A673 (cell line): ENCODE data around the gene SNX30. TPM values are rescaled to one million over a fixed set of nuclear protein-coding genes. Genes with fewer than 3 reads are reported as not detected.
A peak's percentile ranks its signal among the peaks of the same experiment; 100 is the strongest.

ENCODE experiments used
- BruUV-seq: library from RNA; stranded (reverse); fragments of 400-500 nt; replicated peaks from 2 replicates; lab custom pipeline; 2021; lab: Mats Ljungman, UMichigan
- CTCF ChIA-PET: fragments of 300-600 bp; sonication (Branson Sonifier 250); formaldehyde crosslinking; loops from one replicate; lab custom pipeline; 2022; ENCODE audit warnings: antibody characterized with exemption; lab: Charles Lee
- POLR2A ChIA-PET: fragments of 300-600 bp; sonication (Branson Sonifier 250); formaldehyde crosslinking; loops from one replicate; lab custom pipeline; 2022; ENCODE audit warnings: antibody characterized with exemption; ENCODE audit not compliant: low non-redundant PET; lab: Charles Lee
- DNase-seq: peaks from one replicate; pipeline ENCODE4 v3.0.0-alpha.2; 2015; ENCODE audit warnings: low spot score
- H3K27ac ChIP-seq: fragments of 200-600 bp; sonication (generic); 2 replicates; pipeline ENCODE4 v1.5.1; 2016; ENCODE audit warnings: mixed run types, low read depth, mild to moderate bottlenecking, mixed read lengths, antibody characterized with exemption, low read length; ENCODE audit not compliant: poor library complexity, severe bottlenecking
- H3K27me3 ChIP-seq: fragments of 200-600 bp; sonication (generic); replicated peaks from 2 replicates; pipeline ENCODE4 v1.6.1; 2017; ENCODE audit warnings: mixed run types, low read depth, mild to moderate bottlenecking, mixed read lengths, antibody characterized with exemption, low read length; ENCODE audit not compliant: insufficient read depth, poor library complexity
- H3K36me3 ChIP-seq: fragments of 200-600 bp; sonication (generic); 2 replicates; pipeline ENCODE4 v1.6.1; 2016; ENCODE audit warnings: mixed run types, mild to moderate bottlenecking, mixed read lengths, antibody characterized with exemption, low read length; ENCODE audit not compliant: insufficient read depth, poor library complexity, severe bottlenecking
- H3K4me1 ChIP-seq: fragments of 200-600 bp; sonication (generic); 2 replicates; pipeline ENCODE4 v1.6.1; 2017; ENCODE audit warnings: mixed run types, mild to moderate bottlenecking, mixed read lengths, antibody characterized with exemption, low read length; ENCODE audit not compliant: insufficient read depth, poor library complexity, severe bottlenecking
- H3K4me3 ChIP-seq: fragments of 200-600 bp; sonication (generic); 2 replicates; pipeline ENCODE4 v1.5.1; 2016; ENCODE audit warnings: low read depth, mixed run types, mild to moderate bottlenecking, mixed read lengths, low read length; ENCODE audit not compliant: poor library complexity, severe bottlenecking
- H3K9me3 ChIP-seq: fragments of 200-600 bp; sonication (generic); 2 replicates; pipeline ENCODE4 v1.6.1; 2016; ENCODE audit warnings: mixed run types, low read depth, mild to moderate bottlenecking, mixed read lengths, antibody characterized with exemption, low read length; ENCODE audit not compliant: poor library complexity, severe bottlenecking
- CTCF ChIP-seq: fragments of 300-800, 200-600 bp; sonication (generic); conservative IDR thresholded peaks from 2 replicates; pipeline ENCODE4 v1.5.1; 2017; ENCODE audit warnings: low read depth, mild to moderate bottlenecking, antibody characterized with exemption, low read length, moderate library complexity, mixed read lengths
- EZH2 ChIP-seq: fragments of 200-600 bp; sonication (generic); IDR thresholded peaks from 2 replicates; pipeline ENCODE4 v1.6.1; 2017; ENCODE audit warnings: borderline replicate concordance, low read depth, mild to moderate bottlenecking, mixed read lengths, antibody characterized with exemption, low read length; ENCODE audit not compliant: poor library complexity, severe bottlenecking
- intact Hi-C: fragments of 100-400 bp; cut with micrococcal nuclease; formaldehyde crosslinking; loops from one replicate; pipeline ENCODE4 v1.10.0; 2022; ENCODE audit not compliant: unreplicated experiment
- total RNA-seq: library from RNA; stranded (reverse); gene quantifications from 2 replicates; pipeline ENCODE4 v1.2.3, GENCODE V29; 2021

SNX30 gene
- total RNA-seq, 1 experiment from 2014 or later: 6.1 TPM

GRCh38 chr9:112783551-112783954, 33.0 kb downstream of the SNX30 start:
- TF ChIP-seq EZH2 (no peak), CTCF (no peak)
- CTCF ChIA-PET: no interaction called here
- BruUV-seq: no TSS peak
- Histone ChIP-seq H3K27me3 (no peaks in the 10 kb centered on the region), H3K4me3 (no peak overlapping the region), H3K27ac (no peak overlapping the region), H3K9me3 (no peaks in the 10 kb centered on the region), H3K4me1 (no peaks in the 10 kb centered on the region), H3K36me3 (no peaks in the 10 kb centered on the region)
- POLR2A ChIA-PET: no interaction called here
- intact Hi-C loops: no loop called here
- DNase-seq: no peak

GRCh38 chr9:112784020-112784785, 33.6 kb downstream of the SNX30 start:
- no peaks in the 10 kb centered on the region for H3K9me3 ChIP-seq
- H3K4me3 ChIP-seq: no peak overlapping the region
- BruUV-seq: no TSS peak
- H3K27ac ChIP-seq: no peak overlapping the region
- no peak for TF ChIP-seq EZH2
- no peak for TF ChIP-seq CTCF
- H3K27me3 ChIP-seq: no peaks in the 10 kb centered on the region
- POLR2A ChIA-PET: no interaction called here
- peak; percentile 10 for DNase-seq
- H3K36me3 ChIP-seq: no peaks in the 10 kb centered on the region
- intact Hi-C loops: no loop called here
- H3K4me1 ChIP-seq: no peaks in the 10 kb centered on the region
- CTCF ChIA-PET: no interaction called here

- H3K9me3 ChIP-seq: no peaks in the 10 kb centered on the region
- H3K4me3 ChIP-seq: no peak overlapping the region
- no TSS peak for BruUV-seq
- intact Hi-C loops: no loop called here
- no peaks in the 10 kb centered on the region for H3K27me3 ChIP-seq
- TF ChIP-seq EZH2: no peak
- TF ChIP-seq CTCF: no peak
- no peak overlapping the region for H3K27ac ChIP-seq
- ChIA-PET POLR2A (no interaction called here), CTCF (no interaction called here)
- H3K36me3 ChIP-seq: no peaks in the 10 kb centered on the region
- H3K4me1 ChIP-seq: no peaks in the 10 kb centered on the region
- DNase-seq: no peak
These were observed 35.4 kb downstream of the SNX30 start for GRCh38 chr9:112785986-112786385.
